A673 (cell line): ENCODE data around the gene MCM3AP.

ENCODE experiments used
- CTCF ChIP-seq: fragments of 300-800, 200-600 bp; sonication (generic); conservative IDR thresholded peaks from 2 replicates; pipeline ENCODE4 v1.5.1; 2017; ENCODE audit warnings: low read depth, mild to moderate bottlenecking, antibody characterized with exemption, low read length, moderate library complexity, mixed read lengths
- EZH2 ChIP-seq: fragments of 200-600 bp; sonication (generic); IDR thresholded peaks from 2 replicates; pipeline ENCODE4 v1.6.1; 2017; ENCODE audit warnings: borderline replicate concordance, low read depth, mild to moderate bottlenecking, mixed read lengths, antibody characterized with exemption, low read length; ENCODE audit not compliant: poor library complexity, severe bottlenecking

- TF ChIP-seq CTCF (no peak), EZH2 (no peak)
These were observed 65.7 kb downstream of the MCM3AP start for GRCh38 chr21:46219591-46220239.
